ENCODE data around the gene MS4A10.
A peak's percentile ranks its signal among the peaks of the same experiment; 100 is the strongest.

MS4A10 gene

GRCh38 chr11:60836866-60837515, 51.9 kb downstream of the MS4A10 start:
- H3K27ac ChIP-seq, result no peak overlapping the region
- no peaks in the 10 kb centered on the region for H3K36me3 ChIP-seq
- TF ChIP-seq, protein P1, sequence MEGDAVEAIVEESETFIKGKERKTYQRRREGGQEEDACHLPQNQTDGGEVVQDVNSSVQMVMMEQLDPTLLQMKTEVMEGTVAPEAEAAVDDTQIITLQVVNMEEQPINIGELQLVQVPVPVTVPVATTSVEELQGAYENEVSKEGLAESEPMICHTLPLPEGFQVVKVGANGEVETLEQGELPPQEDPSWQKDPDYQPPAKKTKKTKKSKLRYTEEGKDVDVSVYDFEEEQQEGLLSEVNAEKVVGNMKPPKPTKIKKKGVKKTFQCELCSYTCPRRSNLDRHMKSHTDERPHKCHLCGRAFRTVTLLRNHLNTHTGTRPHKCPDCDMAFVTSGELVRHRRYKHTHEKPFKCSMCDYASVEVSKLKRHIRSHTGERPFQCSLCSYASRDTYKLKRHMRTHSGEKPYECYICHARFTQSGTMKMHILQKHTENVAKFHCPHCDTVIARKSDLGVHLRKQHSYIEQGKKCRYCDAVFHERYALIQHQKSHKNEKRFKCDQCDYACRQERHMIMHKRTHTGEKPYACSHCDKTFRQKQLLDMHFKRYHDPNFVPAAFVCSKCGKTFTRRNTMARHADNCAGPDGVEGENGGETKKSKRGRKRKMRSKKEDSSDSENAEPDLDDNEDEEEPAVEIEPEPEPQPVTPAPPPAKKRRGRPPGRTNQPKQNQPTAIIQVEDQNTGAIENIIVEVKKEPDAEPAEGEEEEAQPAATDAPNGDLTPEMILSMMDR (IDR thresholded peaks at IDR 0.05), result no peak
- H3K27me3 ChIP-seq, result peaks cover 15% of the 10 kb centered on the region
- no peak overlapping the region for H3K4me3 ChIP-seq (ENCODE audit: low read depth in 1 of 2, low read length in 1 of 2)
- H3K4me1 ChIP-seq (ENCODE audit: control insufficient read depth in 1 of 2, insufficient read depth in 1 of 2, low read depth in 1 of 2, low read length in 1 of 2), result peaks cover 6 to 8% of the 10 kb centered on the region in 2 experiments
- H3K9me3 ChIP-seq, result no peaks in the 10 kb centered on the region

- Histone ChIP-seq H3K4me1 (ENCODE audit: control insufficient read depth in 1 of 2, insufficient read depth in 1 of 2, low read depth in 1 of 2, low read length in 1 of 2) (peaks cover 15 to 16% of the 10 kb centered on the region in 2 experiments), H3K27me3 (peaks cover 4% of the 10 kb centered on the region), H3K4me3 (ENCODE audit: low read depth in 1 of 2, low read length in 1 of 2) (no peak overlapping the region), H3K27ac (no peak overlapping the region), H3K36me3 (no peaks in the 10 kb centered on the region), H3K9me3 (no peaks in the 10 kb centered on the region)
- TF ChIP-seq, protein P1 (IDR thresholded peaks at IDR 0.05), result no peak
Measured at GRCh38 chr11:60838132-60838531, 53.0 kb downstream of the MS4A10 start.

GRCh38 chr11:60840470-60841430, 55.6 kb downstream of the MS4A10 start:
- Histone ChIP-seq H3K27ac (no peak overlapping the region), H3K27me3 (no peaks in the 10 kb centered on the region), H3K4me3 (ENCODE audit: low read depth in 1 of 2, low read length in 1 of 2) (no peak overlapping the region), H3K36me3 (no peaks in the 10 kb centered on the region), H3K9me3 (no peaks in the 10 kb centered on the region), H3K4me1 (ENCODE audit: control insufficient read depth in 1 of 2, insufficient read depth in 1 of 2, low read depth in 1 of 2, low read length in 1 of 2) (peaks cover 15 to 16% of the 10 kb centered on the region in 2 experiments)
- TF ChIP-seq, protein P1 (IDR thresholded peaks at IDR 0.05), result no peak

DNA sequence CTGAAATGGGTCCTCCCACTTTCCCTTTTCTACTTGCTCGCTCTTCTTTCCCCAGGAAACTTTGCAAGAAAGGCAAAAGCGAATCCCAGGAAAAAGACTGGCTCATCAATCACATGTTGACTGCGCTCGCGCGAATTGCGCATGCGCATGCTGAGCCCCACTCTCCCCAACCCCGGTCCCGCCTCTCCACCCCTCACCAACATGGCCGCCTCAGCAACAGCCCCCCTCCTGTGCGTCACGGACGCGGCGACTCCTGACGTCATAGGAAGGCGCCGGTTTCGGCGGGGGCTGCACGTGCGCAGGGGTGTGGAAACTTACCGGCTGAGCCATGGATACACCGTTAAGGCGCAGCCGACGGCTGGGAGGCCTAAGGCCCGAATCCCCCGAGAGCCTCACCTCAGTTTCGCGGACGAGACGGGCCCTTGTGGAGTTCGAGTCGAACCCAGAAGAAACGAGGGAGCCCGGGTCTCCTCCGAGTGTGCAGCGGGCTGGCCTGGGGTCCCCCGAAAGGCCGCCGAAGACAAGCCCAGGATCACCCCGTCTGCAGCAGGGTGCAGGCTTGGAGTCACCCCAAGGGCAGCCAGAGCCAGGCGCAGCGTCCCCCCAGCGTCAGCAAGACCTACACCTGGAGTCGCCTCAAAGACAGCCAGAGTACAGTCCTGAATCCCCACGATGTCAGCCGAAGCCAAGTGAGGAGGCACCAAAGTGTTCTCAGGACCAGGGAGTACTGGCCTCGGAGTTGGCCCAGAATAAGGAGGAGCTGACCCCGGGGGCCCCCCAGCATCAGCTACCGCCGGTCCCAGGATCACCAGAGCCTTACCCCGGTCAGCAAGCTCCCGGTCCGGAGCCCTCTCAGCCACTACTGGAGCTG, 56.9 kb downstream of the MS4A10 start, which contains the start of gene CCDC86:
TSS of gene CCDC86 (plus strand) at position 317 of the 871 bp plus-strand sequence. CDS start at position 329, 12 bp downstream.
- Histone ChIP-seq H3K4me1 (ENCODE audit: control insufficient read depth in 1 of 2, insufficient read depth in 1 of 2, low read depth in 1 of 2, low read length in 1 of 2) (peaks cover 15 to 16% of the 10 kb centered on the region in 2 experiments), H3K9me3 (no peaks in the 10 kb centered on the region), H3K27me3 (no peaks in the 10 kb centered on the region), H3K4me3 (ENCODE audit: low read depth in 1 of 2, low read length in 1 of 2) (peak within 1 kb of the TSS; percentile 67 to 73), H3K36me3 (no peaks in the 10 kb centered on the region), H3K27ac (no peak within 1 kb of the TSS)
- TF ChIP-seq, protein P1 (IDR thresholded peaks at IDR 0.05), result no peak

Measured in neutrophil (primary cell).